Tibial nerve (tissue), 4 donors: ENCODE results near the gene UGDH. TPM values are rescaled to one million over a fixed set of nuclear protein-coding genes. Genes with fewer than 3 reads are reported as not detected.

ENCODE experiments used
- DNase-seq, 2 donors: peaks; one replicate each; pipeline ENCODE4 v3.0.0-alpha.2; 2019; ENCODE audit warnings: low spot score in 2 of 2
- H3K27ac ChIP-seq, 4 donors: fragments of 200-600 bp; sonication (generic) in 3 of 4; one replicate each; pipeline ENCODE4 v1.5.1; 2017 to 2019; ENCODE audit warnings: mild to moderate bottlenecking in 1 of 4
- H3K27me3 ChIP-seq, 2 donors: fragments of 200-600 bp; sonication (generic) in 1 of 2; one replicate each; pipeline versions ENCODE4 v1.5.1 to v1.6.0; 2017 to 2019
- H3K36me3 ChIP-seq, 3 donors: fragments of 200-600 bp; sonication (generic); one replicate each; pipeline ENCODE4 v1.5.1; 2018 to 2019
- H3K4me1 ChIP-seq, 4 donors: fragments of 200-600 bp; sonication (generic) in 3 of 4; one replicate each; pipeline ENCODE4 v1.5.1; 2017 to 2019
- H3K4me3 ChIP-seq, 4 donors: fragments of 200-600 bp; sonication (generic) in 3 of 4; one replicate each; pipeline ENCODE4 v1.5.1; 2017 to 2019; ENCODE audit warnings: mild to moderate bottlenecking in 1 of 4, moderate library complexity in 1 of 4
- H3K9me3 ChIP-seq, 4 donors: fragments of 200-600 bp; sonication (generic) in 3 of 4; one replicate each; pipeline ENCODE4 v1.5.1; 2017 to 2019
- EP300 ChIP-seq, 2 donors: sonication (generic); formaldehyde crosslinking; IDR thresholded peaks; one replicate each; pipeline ENCODE4 v1.6.1; 2017; ENCODE audit warnings: antibody characterized with exemption in 2 of 2, mild to moderate bottlenecking in 1 of 2
- POLR2A ChIP-seq, 2 donors: fragments of 450-650 bp; IDR thresholded peaks; one replicate each; pipeline ENCODE4 v1.6.1; 2017; ENCODE audit warnings: antibody characterized with exemption in 2 of 2, mild to moderate bottlenecking in 2 of 2, moderate library complexity in 2 of 2
- WGBS, 2 donors: methylation state at CpG; one replicate each; pipeline ENCODE4 v1.1.5; 2018; 5-methylcytosine and 5-hydroxymethylcytosine counted together
- total RNA-seq, 4 donors: library from RNA; depleted of rRNA; stranded (reverse); fragments of >200 nt; gene quantifications; one replicate each; pipeline ENCODE4 v1.1.0, GENCODE V29; 2016
- TF ChIP-seq, protein P1 (sequence below), 5 experiments: fragments of 200-600 bp in 3 of 5; fragments of 450-650 bp in 2 of 5; sonication (generic) in 3 of 5; IDR thresholded peaks; one replicate each; pipeline ENCODE4 v1.5.1; 2016 to 2019; ENCODE audit warnings: antibody characterized with exemption in 5 of 5, mild to moderate bottlenecking in 3 of 5, moderate library complexity in 2 of 5

Gene UGDH
- total RNA-seq, 4 donors from 2014 or later, result 39.5 to 108 (median 64.4) TPM

DNA sequence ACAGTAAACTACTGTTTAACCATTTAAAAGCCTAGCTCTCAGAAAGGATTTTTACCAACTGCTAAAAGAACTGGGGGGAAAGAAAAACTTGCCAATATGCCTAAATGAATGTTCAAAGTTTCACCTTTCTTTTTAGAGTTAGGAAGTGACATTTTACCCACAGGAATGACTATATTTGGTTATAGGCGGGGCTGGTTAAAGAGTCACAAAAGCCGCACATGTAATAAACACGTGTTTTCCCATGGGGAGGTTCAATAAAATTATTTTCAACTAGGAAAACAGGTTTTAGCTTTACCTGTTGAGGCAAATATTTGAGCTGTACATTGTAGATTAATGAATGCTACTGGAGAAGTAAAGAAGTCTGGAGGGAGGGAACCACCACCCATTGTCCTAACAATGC is 41.6 kb upstream of the UGDH start:
- no peak overlapping the region for H3K27ac ChIP-seq
- no peaks in the 10 kb centered on the region for H3K9me3 ChIP-seq
- DNase-seq, result no peak
- H3K36me3 ChIP-seq, result peaks cover 0 to 36% (median 0%) of the 10 kb centered on the region in 3 donors
- H3K4me3 ChIP-seq, result no peak overlapping the region
- H3K4me1 ChIP-seq, result peaks cover 0 to 7% (median 0%) of the 10 kb centered on the region in 4 donors
- no peak for TF ChIP-seq EP300 (IDR thresholded peaks at IDR 0.05)
- TF ChIP-seq POLR2A (IDR thresholded peaks at IDR 0.05), result no peak
- TF ChIP-seq, protein P1, sequence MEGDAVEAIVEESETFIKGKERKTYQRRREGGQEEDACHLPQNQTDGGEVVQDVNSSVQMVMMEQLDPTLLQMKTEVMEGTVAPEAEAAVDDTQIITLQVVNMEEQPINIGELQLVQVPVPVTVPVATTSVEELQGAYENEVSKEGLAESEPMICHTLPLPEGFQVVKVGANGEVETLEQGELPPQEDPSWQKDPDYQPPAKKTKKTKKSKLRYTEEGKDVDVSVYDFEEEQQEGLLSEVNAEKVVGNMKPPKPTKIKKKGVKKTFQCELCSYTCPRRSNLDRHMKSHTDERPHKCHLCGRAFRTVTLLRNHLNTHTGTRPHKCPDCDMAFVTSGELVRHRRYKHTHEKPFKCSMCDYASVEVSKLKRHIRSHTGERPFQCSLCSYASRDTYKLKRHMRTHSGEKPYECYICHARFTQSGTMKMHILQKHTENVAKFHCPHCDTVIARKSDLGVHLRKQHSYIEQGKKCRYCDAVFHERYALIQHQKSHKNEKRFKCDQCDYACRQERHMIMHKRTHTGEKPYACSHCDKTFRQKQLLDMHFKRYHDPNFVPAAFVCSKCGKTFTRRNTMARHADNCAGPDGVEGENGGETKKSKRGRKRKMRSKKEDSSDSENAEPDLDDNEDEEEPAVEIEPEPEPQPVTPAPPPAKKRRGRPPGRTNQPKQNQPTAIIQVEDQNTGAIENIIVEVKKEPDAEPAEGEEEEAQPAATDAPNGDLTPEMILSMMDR (IDR thresholded peaks at IDR 0.05), result no peak
- 65 to 76% methylated on average over 3 of the region's 3 CpGs for WGBS, 2 donors
- H3K27me3 ChIP-seq, result no peaks in the 10 kb centered on the region

DNA sequence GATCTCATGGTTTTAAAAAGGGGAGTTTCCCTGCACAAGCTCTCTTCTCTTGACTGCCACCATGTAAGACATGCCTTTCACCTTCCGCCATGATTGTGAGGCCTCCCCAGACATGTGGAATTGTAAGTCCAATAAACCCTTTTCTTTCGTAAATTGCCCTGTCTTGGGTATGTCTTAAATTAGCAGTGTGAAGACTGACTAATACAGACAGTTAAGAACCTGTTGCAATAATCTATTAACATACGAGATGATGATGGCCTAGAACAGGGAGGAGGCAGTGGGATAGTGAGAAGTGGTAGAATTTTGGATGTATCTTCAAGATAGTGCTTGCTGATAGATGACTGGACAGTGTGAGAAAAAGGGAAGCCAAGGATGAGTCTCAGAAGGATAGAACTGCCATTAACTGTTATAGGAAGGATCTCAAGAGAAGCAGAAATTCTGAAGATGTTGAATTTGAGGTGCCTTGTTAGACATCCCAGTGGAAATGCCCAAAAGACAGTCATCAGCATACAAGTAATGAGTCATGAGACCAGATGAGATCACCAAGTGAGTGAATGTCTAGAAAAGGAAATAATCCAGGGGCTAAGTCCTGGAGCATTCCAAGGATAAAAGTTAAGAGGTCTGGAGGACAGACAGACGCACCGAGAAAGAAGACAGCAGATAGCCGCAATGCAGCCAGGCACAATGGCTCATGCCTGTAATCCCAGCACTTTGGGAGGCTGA is 38.8 kb upstream of the UGDH start:
- TF ChIP-seq EP300 (IDR thresholded peaks at IDR 0.05) (no peak), POLR2A (IDR thresholded peaks at IDR 0.05) (no peak)
- TF ChIP-seq, protein P1 (IDR thresholded peaks at IDR 0.05), result no peak
- H3K27me3 ChIP-seq, result no peaks in the 10 kb centered on the region
- no peaks in the 10 kb centered on the region for H3K9me3 ChIP-seq
- no peak overlapping the region for H3K27ac ChIP-seq
- 96% methylated on average over 6 of the region's 6 CpGs for WGBS, 2 donors
- H3K4me1 ChIP-seq, result peaks cover 0 to 7% (median 0%) of the 10 kb centered on the region in 4 donors
- H3K4me3 ChIP-seq, result no peak overlapping the region
- DNase-seq, result no peak
- H3K36me3 ChIP-seq, result peaks cover 0 to 39% (median 0%) of the 10 kb centered on the region in 3 donors

DNA sequence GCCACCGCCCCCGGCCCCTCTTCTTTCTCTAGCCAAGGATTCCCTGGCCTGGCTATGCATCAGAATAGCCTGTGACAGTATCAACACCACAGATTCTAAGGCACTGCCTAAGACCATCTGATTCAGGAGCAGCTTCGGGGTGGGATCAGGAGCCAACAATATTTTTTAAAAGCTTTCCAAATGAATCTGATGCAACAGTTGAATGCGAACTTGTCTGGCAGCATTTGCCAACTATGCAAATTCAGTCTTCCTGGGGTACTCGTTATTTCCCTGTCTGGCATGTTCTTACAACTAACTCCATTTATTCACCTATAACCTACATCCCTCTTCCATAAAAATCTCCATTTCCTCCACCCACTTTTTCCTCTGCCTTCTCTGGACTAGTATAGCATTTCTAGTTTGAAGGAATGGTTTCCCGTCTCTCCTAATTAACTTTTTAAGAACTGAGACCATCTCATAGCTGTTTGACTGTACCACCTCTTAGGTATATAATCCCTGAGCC is 36.2 kb upstream of the UGDH start:
- no peak for DNase-seq
- WGBS, 2 donors, result 88 to 93% methylated on average over 6 of the region's 6 CpGs
- H3K4me3 ChIP-seq, result no peak overlapping the region

DNA sequence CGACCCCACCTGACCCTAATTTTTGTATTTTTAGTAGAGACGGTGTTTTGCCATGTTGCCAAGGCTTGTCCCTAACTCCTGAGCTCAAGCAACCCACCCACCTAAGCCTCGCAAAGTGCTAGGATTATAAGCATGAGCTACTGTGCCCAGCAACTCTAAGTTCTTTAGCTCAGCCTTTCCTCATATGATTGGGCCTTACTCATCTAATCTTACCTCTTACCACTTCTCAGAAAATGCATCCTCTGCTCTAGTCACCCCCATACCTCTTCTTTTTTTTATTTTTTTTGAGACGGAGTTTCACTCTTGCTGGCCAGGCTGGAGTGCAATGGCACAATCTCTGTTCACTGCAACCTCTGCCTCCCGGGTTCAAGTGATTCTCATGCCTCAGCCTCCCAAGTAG is 35.6 kb upstream of the UGDH start:
- Histone ChIP-seq H3K27ac (no peak overlapping the region), H3K4me1 (no peaks in the 10 kb centered on the region), H3K36me3 (peaks cover 0 to 46% (median 0%) of the 10 kb centered on the region in 3 donors), H3K4me3 (no peak overlapping the region), H3K27me3 (no peaks in the 10 kb centered on the region), H3K9me3 (no peaks in the 10 kb centered on the region)
- TF ChIP-seq POLR2A (IDR thresholded peaks at IDR 0.05), result no peak
- no peak for TF ChIP-seq EP300 (IDR thresholded peaks at IDR 0.05)
- TF ChIP-seq, protein P1 (IDR thresholded peaks at IDR 0.05), result no peak
- DNase-seq, result no peak
- 89 to 96% methylated on average over 5 of the region's 5 CpGs for WGBS, 2 donors

More for the DNA sequence above, 36.2 kb upstream of the UGDH start:
- Histone ChIP-seq H3K36me3 (peaks cover 0 to 40% (median 0%) of the 10 kb centered on the region in 3 donors), H3K9me3 (no peaks in the 10 kb centered on the region), H3K27me3 (no peaks in the 10 kb centered on the region), H3K4me1 (no peaks in the 10 kb centered on the region), H3K27ac (no peak overlapping the region)
- TF ChIP-seq POLR2A (IDR thresholded peaks at IDR 0.05), result no peak
- TF ChIP-seq, protein P1 (IDR thresholded peaks at IDR 0.05), result no peak
- TF ChIP-seq EP300 (IDR thresholded peaks at IDR 0.05), result no peak

DNA sequence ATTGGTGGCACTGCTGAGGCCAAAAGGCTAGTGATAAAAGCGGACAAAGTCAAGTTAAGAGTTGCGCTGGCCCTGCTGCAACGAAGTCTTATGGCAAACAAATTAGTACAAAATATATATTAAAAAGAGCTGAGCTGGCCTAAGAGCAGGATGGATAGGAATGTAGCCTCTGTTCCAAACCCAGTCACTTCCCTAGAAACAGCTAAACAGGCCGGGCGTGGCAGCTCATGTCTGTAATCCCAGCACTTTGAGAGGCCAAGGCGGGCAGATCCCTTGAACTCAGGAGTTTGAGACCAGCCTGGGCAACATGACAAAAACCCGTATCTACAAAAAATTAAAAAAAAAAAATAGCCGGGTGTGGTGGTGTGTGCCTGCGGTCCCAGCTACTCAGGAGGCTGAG is 32.4 kb upstream of the UGDH start:
- Histone ChIP-seq H3K36me3 (peaks cover 0 to 58% (median 0%) of the 10 kb centered on the region in 3 donors), H3K9me3 (no peaks in the 10 kb centered on the region), H3K4me3 (no peak overlapping the region), H3K4me1 (no peaks in the 10 kb centered on the region), H3K27me3 (no peaks in the 10 kb centered on the region), H3K27ac (no peak overlapping the region)
- no peak for TF ChIP-seq POLR2A (IDR thresholded peaks at IDR 0.05)
- no peak for TF ChIP-seq EP300 (IDR thresholded peaks at IDR 0.05)
- TF ChIP-seq, protein P1 (IDR thresholded peaks at IDR 0.05), result no peak
- 91% methylated on average over 9 of the region's 9 CpGs for WGBS, 2 donors
- DNase-seq, result no peak
